HG03460 (cell line): Measurements from ENCODE around the gene JAML.
"Not testable (repeated sequence)": the region's sequence is repeated elsewhere in the genome, so short reads cannot be mapped to it uniquely, and the experiment has no call there.

Experiments
- ATAC-seq: cut with Tn5 transposase; IDR thresholded peaks from one replicate; pipeline ENCODE4 v1.9.1; 2021; ENCODE audit not compliant: unreplicated experiment

JAML gene

GRCh38 chr11:118199135-118199534 lies 25.7 kb downstream of the JAML start:
- ATAC-seq: no peak

- ATAC-seq: no peak
Observed at GRCh38 chr11:118198370-118198769, 26.4 kb downstream of the JAML start.

- ATAC-seq: no peak
Observed at GRCh38 chr11:118194835-118195627, 29.8 kb downstream of the JAML start.

GRCh38 chr11:118193910-118194566 lies 30.8 kb downstream of the JAML start:
- no peak for ATAC-seq

GRCh38 chr11:118192817-118193216 lies 32.0 kb downstream of the JAML start:
- not testable (repeated sequence) for ATAC-seq

- ATAC-seq: not testable (repeated sequence)
Observed at GRCh38 chr11:118190942-118191506, 33.8 kb downstream of the JAML start.

GRCh38 chr11:118186346-118187107 lies 38.3 kb downstream of the JAML start:
- no peak for ATAC-seq

- ATAC-seq: no peak
Observed at GRCh38 chr11:118184784-118185579, 39.8 kb downstream of the JAML start.

- not testable (repeated sequence) for ATAC-seq
Observed at GRCh38 chr11:118183691-118184090, 41.1 kb downstream of the JAML start.

GRCh38 chr11:118180300-118180703 lies 44.5 kb downstream of the JAML start:
- no peak for ATAC-seq

GRCh38 chr11:118176778-118177134 lies 48.1 kb downstream of the JAML start:
- no peak for ATAC-seq

- no peak for ATAC-seq
Observed at GRCh38 chr11:118175993-118176777, 48.6 kb downstream of the JAML start, which contains the start of gene SCN2B. Gene SCN2B, minus strand, starts transcription at chr11:118176639. Its CDS starts 208 bp downstream, at chr11:118176431.

- no peak for ATAC-seq
Observed at GRCh38 chr11:118175031-118175992, 49.5 kb downstream of the JAML start.

- ATAC-seq: no peak
Observed at GRCh38 chr11:118174006-118174567, 50.7 kb downstream of the JAML start.

- no peak for ATAC-seq
Observed at GRCh38 chr11:118172356-118172755, 52.5 kb downstream of the JAML start.

- ATAC-seq: no peak
Observed at GRCh38 chr11:118171269-118172062, 53.3 kb downstream of the JAML start.

GRCh38 chr11:118170882-118171268 lies 53.9 kb downstream of the JAML start:
- no peak for ATAC-seq
